ENCODE results near the gene LRRTM4. TPM values are rescaled to one million over a fixed set of nuclear protein-coding genes. Genes with fewer than 3 reads are reported as not detected.

LRRTM4 gene
- polyA plus RNA-seq, 1 donor from 2014 or later, result 37.1 TPM

- Histone ChIP-seq H3K4me2 (ENCODE audit: low read length) (no peak overlapping the region), H3K27ac (ENCODE audit: low read length) (no peak overlapping the region), H3K4me3 (ENCODE audit: low read length) (no peak overlapping the region), H3K9me2 (ENCODE audit: insufficient read depth, low read length) (no peaks in the 10 kb centered on the region), H3K27me3 (ENCODE audit: insufficient read depth, low read depth, low read length) (no peaks in the 10 kb centered on the region), H3K9me3 (ENCODE audit: low read length) (no peaks in the 10 kb centered on the region), H3K79me2 (replicated peaks; ENCODE audit: insufficient read depth, low read length) (no peaks in the 10 kb centered on the region), H3F3A (ENCODE audit: insufficient read depth, low read length, poor library complexity, severe bottlenecking) (no peaks in the 10 kb centered on the region), H4K20me1 (ENCODE audit: insufficient read depth) (no peaks in the 10 kb centered on the region), H3K9ac (ENCODE audit: low read length) (no peak overlapping the region), H2AFZ (ENCODE audit: low read depth, low read length) (no peak overlapping the region), H3K36me3 (ENCODE audit: insufficient read depth, low read length) (no peaks in the 10 kb centered on the region)
- TF ChIP-seq POLR2AphosphoS5 (IDR thresholded peaks at IDR 0.05), result peak; percentile 10
- TF ChIP-seq EZH2 (IDR thresholded peaks at IDR 0.05; ENCODE audit: borderline replicate concordance, insufficient read depth, low read length, poor library complexity, severe bottlenecking), result no peak
- peak; percentile 31 for TF ChIP-seq REST (IDR thresholded peaks at IDR 0.05; ENCODE audit: borderline replicate concordance)
- TF ChIP-seq CTCF (IDR thresholded peaks at IDR 0.05; ENCODE audit: poor library complexity, severe bottlenecking), result no peak
Measured at GRCh38 chr2:77228391-77228790, 293.8 kb downstream of the LRRTM4 start.

- Histone ChIP-seq H3K4me2 (ENCODE audit: low read length) (no peak overlapping the region), H3K27ac (ENCODE audit: low read length) (no peak overlapping the region), H3K4me3 (ENCODE audit: low read length) (no peak overlapping the region), H3K9ac (ENCODE audit: low read length) (no peak overlapping the region), H3F3A (ENCODE audit: insufficient read depth, low read length, poor library complexity, severe bottlenecking) (no peaks in the 10 kb centered on the region), H3K79me2 (replicated peaks; ENCODE audit: insufficient read depth, low read length) (no peaks in the 10 kb centered on the region), H4K20me1 (ENCODE audit: insufficient read depth) (no peaks in the 10 kb centered on the region), H3K9me2 (ENCODE audit: insufficient read depth, low read length) (no peaks in the 10 kb centered on the region), H3K36me3 (ENCODE audit: insufficient read depth, low read length) (no peaks in the 10 kb centered on the region), H2AFZ (ENCODE audit: low read depth, low read length) (no peak overlapping the region), H3K9me3 (ENCODE audit: low read length) (no peaks in the 10 kb centered on the region), H3K27me3 (ENCODE audit: insufficient read depth, low read depth, low read length) (no peaks in the 10 kb centered on the region)
- no peak for TF ChIP-seq EP300 (conservative IDR thresholded peaks at IDR 0.05; ENCODE audit: poor library complexity, severe bottlenecking)
- TF ChIP-seq CTCF (IDR thresholded peaks at IDR 0.05; ENCODE audit: poor library complexity, severe bottlenecking), result no peak
- TF ChIP-seq RAD21 (conservative IDR thresholded peaks at IDR 0.05), result no peak
- TF ChIP-seq EZH2 (IDR thresholded peaks at IDR 0.05; ENCODE audit: borderline replicate concordance, insufficient read depth, low read length, poor library complexity, severe bottlenecking), result no peak
- TF ChIP-seq SMC3 (conservative IDR thresholded peaks at IDR 0.05; ENCODE audit: poor library complexity), result no peak
- no peak for TF ChIP-seq POLR2AphosphoS5 (IDR thresholded peaks at IDR 0.05)
- TF ChIP-seq MXI1 (conservative IDR thresholded peaks at IDR 0.05; ENCODE audit: poor library complexity, severe bottlenecking), result no peak
- no peak for TF ChIP-seq TAF1 (IDR thresholded peaks at IDR 0.05; ENCODE audit: low read depth)
- TF ChIP-seq REST (IDR thresholded peaks at IDR 0.05; ENCODE audit: borderline replicate concordance), result no peak
Measured at GRCh38 chr2:77210725-77211124, 311.5 kb downstream of the LRRTM4 start.
